Loucy (cell line): ENCODE results near the gene CCDC187.

ENCODE experiments used
- H2AFZ ChIP-seq: fragments of 200-600 bp; sonication (generic); 2 replicates; pipeline ENCODE4 v1.6.0; 2016; ENCODE audit warnings: antibody characterized with exemption, mild to moderate bottlenecking, low read length, moderate library complexity
- H3F3A ChIP-seq: fragments of 200-600 bp; 2 replicates; pipeline ENCODE4 v1.6.0; 2016; ENCODE audit warnings: antibody characterized with exemption, low read depth, mild to moderate bottlenecking
- H3K27me3 ChIP-seq: fragments of 200-600 bp; sonication (generic); 2 replicates; pipeline ENCODE4 v1.6.1; 2014; ENCODE audit warnings: low read length, mild to moderate bottlenecking; ENCODE audit not compliant: insufficient read depth, poor library complexity, severe bottlenecking
- H3K36me3 ChIP-seq: fragments of 200-600 bp; sonication (generic); 2 replicates; pipeline ENCODE4 v1.6.1; 2016; ENCODE audit warnings: low read length; ENCODE audit not compliant: insufficient read depth
- H3K4me1 ChIP-seq: fragments of 200-600 bp; sonication (generic); 2 replicates; pipeline ENCODE4 v1.5.1; 2014; ENCODE audit warnings: low read length, mild to moderate bottlenecking; ENCODE audit not compliant: insufficient read depth, poor library complexity, severe bottlenecking
- H3K4me2 ChIP-seq: fragments of 200-600 bp; sonication (generic); 2 replicates; pipeline ENCODE4 v1.6.0; 2014; ENCODE audit warnings: antibody characterized with exemption, low read length, low read depth, mild to moderate bottlenecking; ENCODE audit not compliant: poor library complexity, severe bottlenecking
- H3K4me3 ChIP-seq: fragments of 200-600 bp; sonication (generic); 2 replicates; pipeline ENCODE4 v1.5.1; 2014; ENCODE audit warnings: low read length, mild to moderate bottlenecking, mixed read lengths; ENCODE audit not compliant: poor library complexity, severe bottlenecking
- H3K79me2 ChIP-seq: fragments of 200-600 bp; sonication (generic); 2 replicates; pipeline ENCODE4 v1.6.1; 2014; ENCODE audit warnings: low read length; ENCODE audit not compliant: insufficient read depth
- H3K9ac ChIP-seq: fragments of 200-600 bp; sonication (generic); 2 replicates; pipeline ENCODE4 v1.6.0; 2014; ENCODE audit warnings: mild to moderate bottlenecking, low read depth, low read length, moderate library complexity; ENCODE audit not compliant: poor library complexity, severe bottlenecking
- H3K9me2 ChIP-seq: fragments of 200-600 bp; sonication (generic); replicated peaks from 2 replicates; pipeline ENCODE4 v1.6.1; 2016; ENCODE audit warnings: low read depth, low read length, mixed read lengths
- H3K9me3 ChIP-seq: fragments of 200-600 bp; sonication (generic); 2 replicates; pipeline ENCODE4 v1.6.1; 2014; ENCODE audit warnings: mild to moderate bottlenecking, antibody characterized with exemption, low read length, low read depth; ENCODE audit not compliant: insufficient read depth
- H4K20me1 ChIP-seq: fragments of 200-600 bp; sonication (generic); 2 replicates; pipeline ENCODE4 v1.6.0; 2014; ENCODE audit warnings: antibody characterized with exemption, low read length, mild to moderate bottlenecking; ENCODE audit not compliant: insufficient read depth, poor library complexity, severe bottlenecking
- EZH2phosphoT487 ChIP-seq: fragments of 200-600 bp; IDR thresholded peaks from 2 replicates; pipeline ENCODE4 v1.6.1; 2018; ENCODE audit warnings: antibody characterized with exemption, mild to moderate bottlenecking, moderate library complexity, borderline replicate concordance
- TF ChIP-seq, protein P1 (sequence below): fragments of 200-600 bp; sonication (generic); conservative IDR thresholded peaks from 2 replicates; pipeline ENCODE4 v1.5.1; 2014; ENCODE audit warnings: mild to moderate bottlenecking, antibody characterized with exemption, low read length

Gene CCDC187

DNA sequence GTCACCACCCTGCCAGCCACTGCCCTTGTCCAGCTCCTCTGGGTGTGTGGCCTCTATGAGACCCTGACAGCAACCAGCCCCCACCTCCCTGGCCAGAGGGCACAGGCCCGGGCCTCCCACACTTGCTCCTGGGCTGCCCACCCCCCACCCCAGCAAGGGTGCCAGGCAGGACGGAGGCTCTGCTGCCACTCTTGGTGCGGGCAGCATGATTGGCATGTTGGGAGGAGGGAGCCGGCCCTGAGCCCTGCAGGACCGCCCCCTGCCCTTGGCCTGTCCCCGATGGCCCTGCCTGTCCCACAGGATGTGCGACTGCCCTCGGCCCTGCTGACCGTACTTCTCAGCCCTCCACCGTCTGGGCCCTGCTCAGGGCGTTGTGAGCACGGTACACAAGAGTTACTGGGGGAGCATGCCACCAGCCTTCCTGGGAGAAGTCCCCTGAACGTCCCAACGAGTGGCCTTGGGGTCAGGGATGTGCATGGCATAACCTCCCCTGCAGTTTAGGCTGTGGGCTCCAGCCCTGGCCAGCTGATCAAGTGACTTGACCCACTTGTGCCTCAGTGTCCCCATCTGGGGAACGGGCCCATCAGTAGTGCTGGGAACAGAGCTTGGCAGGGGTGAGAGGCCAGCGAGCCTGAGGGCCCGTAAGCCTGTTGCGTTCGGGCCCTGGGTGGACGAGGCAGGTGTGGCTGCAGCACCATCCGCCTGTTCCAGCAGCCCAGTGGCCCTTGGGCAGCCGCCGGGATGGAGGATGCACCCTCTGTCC lies 39.4 kb upstream of the CCDC187 start:
- H3K4me1 ChIP-seq, result no peaks in the 10 kb centered on the region
- no peaks in the 10 kb centered on the region for H4K20me1 ChIP-seq
- H3K4me3 ChIP-seq, result no peak overlapping the region
- no peaks in the 10 kb centered on the region for H3F3A ChIP-seq
- no peak for TF ChIP-seq EZH2phosphoT487
- TF ChIP-seq, protein P1, sequence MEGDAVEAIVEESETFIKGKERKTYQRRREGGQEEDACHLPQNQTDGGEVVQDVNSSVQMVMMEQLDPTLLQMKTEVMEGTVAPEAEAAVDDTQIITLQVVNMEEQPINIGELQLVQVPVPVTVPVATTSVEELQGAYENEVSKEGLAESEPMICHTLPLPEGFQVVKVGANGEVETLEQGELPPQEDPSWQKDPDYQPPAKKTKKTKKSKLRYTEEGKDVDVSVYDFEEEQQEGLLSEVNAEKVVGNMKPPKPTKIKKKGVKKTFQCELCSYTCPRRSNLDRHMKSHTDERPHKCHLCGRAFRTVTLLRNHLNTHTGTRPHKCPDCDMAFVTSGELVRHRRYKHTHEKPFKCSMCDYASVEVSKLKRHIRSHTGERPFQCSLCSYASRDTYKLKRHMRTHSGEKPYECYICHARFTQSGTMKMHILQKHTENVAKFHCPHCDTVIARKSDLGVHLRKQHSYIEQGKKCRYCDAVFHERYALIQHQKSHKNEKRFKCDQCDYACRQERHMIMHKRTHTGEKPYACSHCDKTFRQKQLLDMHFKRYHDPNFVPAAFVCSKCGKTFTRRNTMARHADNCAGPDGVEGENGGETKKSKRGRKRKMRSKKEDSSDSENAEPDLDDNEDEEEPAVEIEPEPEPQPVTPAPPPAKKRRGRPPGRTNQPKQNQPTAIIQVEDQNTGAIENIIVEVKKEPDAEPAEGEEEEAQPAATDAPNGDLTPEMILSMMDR, result no peak
- H3K9me2 ChIP-seq, result no peaks in the 10 kb centered on the region
- H3K27me3 ChIP-seq, result no peaks in the 10 kb centered on the region
- no peaks in the 10 kb centered on the region for H3K36me3 ChIP-seq
- no peaks in the 10 kb centered on the region for H3K79me2 ChIP-seq
- no peaks in the 10 kb centered on the region for H3K9me3 ChIP-seq
- no peak overlapping the region for H3K4me2 ChIP-seq
- no peak overlapping the region for H3K9ac ChIP-seq
- no peak overlapping the region for H2AFZ ChIP-seq

DNA sequence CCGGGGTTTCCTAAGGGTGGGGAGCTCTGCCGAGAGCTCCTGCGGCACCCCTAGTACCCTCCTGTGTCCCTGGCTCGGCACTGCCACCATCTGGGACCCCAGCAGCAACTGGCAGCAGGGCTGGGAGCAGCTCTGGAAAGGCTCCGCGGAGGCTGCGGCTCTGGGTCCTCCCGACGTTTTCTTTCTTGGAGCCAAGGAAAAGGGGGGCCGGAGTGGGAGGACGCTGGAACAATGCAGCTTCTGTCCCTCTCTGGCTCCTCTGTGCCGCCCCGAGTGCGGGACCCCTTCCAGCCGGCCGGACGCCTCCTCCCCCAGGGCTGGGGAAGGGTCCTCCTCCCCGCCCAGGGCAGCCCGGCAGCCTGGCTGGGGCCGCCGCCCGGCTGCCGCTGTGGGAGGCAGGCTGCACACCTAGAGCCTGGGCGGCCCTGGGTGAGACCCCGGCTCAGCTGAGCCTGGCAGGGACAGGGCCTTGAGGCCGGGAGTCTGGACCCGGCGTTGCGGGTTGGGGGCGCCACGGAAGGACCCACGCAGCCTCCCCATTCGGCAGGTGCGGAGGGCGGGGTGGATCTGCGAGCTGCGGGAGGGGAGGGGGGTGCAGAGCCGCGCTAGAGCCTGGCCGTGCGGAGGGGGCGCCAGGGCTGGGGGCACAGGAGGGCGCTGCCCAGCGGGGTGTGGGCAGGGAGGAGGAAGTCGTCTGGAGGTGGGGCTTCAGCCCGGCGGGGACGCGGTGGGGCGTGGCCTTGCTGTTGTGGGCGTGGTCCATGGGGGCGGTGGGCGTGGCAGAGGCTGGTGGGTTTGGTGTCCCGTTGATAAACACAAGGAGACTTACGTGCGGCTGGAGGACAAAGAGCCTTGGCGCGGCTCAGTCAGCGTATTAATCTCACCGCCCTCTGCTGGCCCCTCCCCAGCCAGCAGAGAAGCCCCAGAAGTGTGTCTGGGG lies 38.6 kb upstream of the CCDC187 start:
- H4K20me1 ChIP-seq, result no peaks in the 10 kb centered on the region
- no peak overlapping the region for H3K4me2 ChIP-seq
- H3K9me3 ChIP-seq, result no peaks in the 10 kb centered on the region
- no peak overlapping the region for H3K4me3 ChIP-seq
- H2AFZ ChIP-seq, result no peak overlapping the region
- H3K4me1 ChIP-seq, result no peaks in the 10 kb centered on the region
- no peaks in the 10 kb centered on the region for H3K79me2 ChIP-seq
- H3F3A ChIP-seq, result no peaks in the 10 kb centered on the region
- no peak overlapping the region for H3K9ac ChIP-seq
- H3K36me3 ChIP-seq, result no peaks in the 10 kb centered on the region
- no peaks in the 10 kb centered on the region for H3K27me3 ChIP-seq
- no peaks in the 10 kb centered on the region for H3K9me2 ChIP-seq
- TF ChIP-seq, protein P1, result no peak
- TF ChIP-seq EZH2phosphoT487, result no peak

DNA sequence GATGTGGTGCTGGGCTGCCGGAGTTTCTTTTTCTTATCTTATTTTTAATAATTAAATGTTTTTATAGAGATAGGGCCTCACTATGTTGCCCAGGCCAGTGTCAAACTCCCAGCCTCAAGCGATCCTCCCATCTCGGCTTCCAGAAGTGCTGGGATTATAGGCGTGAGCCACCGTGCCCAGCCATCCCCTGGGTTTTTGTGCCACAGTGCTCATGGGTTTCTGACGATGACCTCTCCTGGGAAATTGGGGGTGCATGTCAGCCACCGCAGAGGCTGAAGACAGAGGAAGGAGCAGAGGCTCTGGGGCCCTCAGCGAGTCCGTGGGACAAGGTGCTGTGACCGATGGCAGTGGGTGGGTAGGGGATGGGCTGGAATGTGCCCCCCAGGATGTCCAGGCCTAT lies 37.9 kb upstream of the CCDC187 start:
- no peaks in the 10 kb centered on the region for H3K36me3 ChIP-seq
- no peak overlapping the region for H3K4me3 ChIP-seq
- no peaks in the 10 kb centered on the region for H3K79me2 ChIP-seq
- no peaks in the 10 kb centered on the region for H3K27me3 ChIP-seq
- no peaks in the 10 kb centered on the region for H3K9me2 ChIP-seq
- no peaks in the 10 kb centered on the region for H3F3A ChIP-seq
- H2AFZ ChIP-seq, result no peak overlapping the region
- TF ChIP-seq EZH2phosphoT487, result no peak
- TF ChIP-seq, protein P1, result no peak
- no peak overlapping the region for H3K4me2 ChIP-seq
- no peaks in the 10 kb centered on the region for H3K9me3 ChIP-seq
- H3K9ac ChIP-seq, result no peak overlapping the region
- no peaks in the 10 kb centered on the region for H4K20me1 ChIP-seq
- no peaks in the 10 kb centered on the region for H3K4me1 ChIP-seq
